GM06990 (cell line): Measurements from ENCODE around the gene CD300LD.

Experiments used
- DNase-seq: peaks from one replicate; pipeline ENCODE4 v3.0.0-alpha.2; 2011; ENCODE audit not compliant: insufficient read length; ENCODE audit errors: extremely low read depth
- H3K27me3 ChIP-seq: replicated peaks from 2 replicates; pipeline ENCODE4 v1.6.0; 2011; ENCODE audit warnings: low read length; ENCODE audit not compliant: control insufficient read depth, insufficient read depth
- H3K36me3 ChIP-seq: 2 replicates; pipeline ENCODE4 v1.5.1; 2011; ENCODE audit warnings: low read length; ENCODE audit not compliant: control insufficient read depth, insufficient read depth
- H3K4me3 ChIP-seq: replicated peaks from 2 replicates; pipeline ENCODE4 v1.5.1; 2011; ENCODE audit warnings: low read depth, mild to moderate bottlenecking, control low read depth, low read length
- TF ChIP-seq, protein P1 (sequence below): IDR thresholded peaks from 2 replicates; pipeline ENCODE4 v1.5.1; 2011; ENCODE audit warnings: low read length, control low read depth, mild to moderate bottlenecking, inconsistent platforms; ENCODE audit not compliant: insufficient read depth, poor library complexity, severe bottlenecking

CD300LD gene

DNA sequence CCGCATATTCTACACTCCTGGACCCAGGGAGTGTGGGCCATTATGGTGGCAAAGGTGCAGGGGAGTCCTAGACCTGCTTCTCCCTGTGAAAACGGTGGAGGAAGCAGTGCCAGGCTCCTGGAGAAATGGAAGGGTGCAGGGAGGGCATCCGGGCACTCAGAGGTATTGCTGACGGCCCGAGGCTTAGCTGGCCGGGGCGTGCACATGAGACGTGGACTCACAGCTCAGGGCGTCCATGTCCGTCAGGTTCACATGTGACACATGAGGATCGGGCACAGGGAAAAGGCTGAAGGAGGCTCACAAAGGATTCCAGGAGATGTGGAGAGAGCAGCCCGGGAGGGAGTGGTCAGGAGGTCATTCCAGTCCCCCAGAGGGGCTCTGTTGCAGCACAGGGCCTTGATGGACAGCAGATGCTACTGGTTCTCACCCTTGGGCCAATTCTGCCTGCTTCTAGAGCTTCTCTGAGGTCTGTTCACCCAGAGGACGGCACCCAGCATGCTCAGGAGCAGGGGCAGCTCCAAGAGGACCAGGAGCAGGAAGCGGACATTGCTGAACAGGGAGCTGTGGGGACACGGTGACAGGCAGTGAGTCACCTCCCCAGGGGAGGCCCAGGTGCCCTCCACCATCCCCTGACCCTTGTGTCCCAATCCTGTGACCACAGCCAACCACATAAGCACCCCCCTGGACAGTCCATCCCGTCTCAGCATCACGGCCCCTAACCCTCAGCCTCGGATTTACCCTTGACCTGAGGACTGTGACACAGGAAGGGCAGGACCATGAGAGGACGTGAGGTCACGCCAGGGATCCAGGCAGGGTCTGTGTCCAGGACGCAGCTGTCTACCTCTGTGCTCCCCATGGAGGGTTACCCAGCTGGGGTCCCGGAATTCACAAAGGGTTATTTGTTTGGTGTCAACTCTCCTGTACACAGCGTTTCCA is 50.6 kb downstream of the CD300LD start:
- TF ChIP-seq, protein P1, sequence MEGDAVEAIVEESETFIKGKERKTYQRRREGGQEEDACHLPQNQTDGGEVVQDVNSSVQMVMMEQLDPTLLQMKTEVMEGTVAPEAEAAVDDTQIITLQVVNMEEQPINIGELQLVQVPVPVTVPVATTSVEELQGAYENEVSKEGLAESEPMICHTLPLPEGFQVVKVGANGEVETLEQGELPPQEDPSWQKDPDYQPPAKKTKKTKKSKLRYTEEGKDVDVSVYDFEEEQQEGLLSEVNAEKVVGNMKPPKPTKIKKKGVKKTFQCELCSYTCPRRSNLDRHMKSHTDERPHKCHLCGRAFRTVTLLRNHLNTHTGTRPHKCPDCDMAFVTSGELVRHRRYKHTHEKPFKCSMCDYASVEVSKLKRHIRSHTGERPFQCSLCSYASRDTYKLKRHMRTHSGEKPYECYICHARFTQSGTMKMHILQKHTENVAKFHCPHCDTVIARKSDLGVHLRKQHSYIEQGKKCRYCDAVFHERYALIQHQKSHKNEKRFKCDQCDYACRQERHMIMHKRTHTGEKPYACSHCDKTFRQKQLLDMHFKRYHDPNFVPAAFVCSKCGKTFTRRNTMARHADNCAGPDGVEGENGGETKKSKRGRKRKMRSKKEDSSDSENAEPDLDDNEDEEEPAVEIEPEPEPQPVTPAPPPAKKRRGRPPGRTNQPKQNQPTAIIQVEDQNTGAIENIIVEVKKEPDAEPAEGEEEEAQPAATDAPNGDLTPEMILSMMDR = no peak
- Histone ChIP-seq H3K36me3 (no peaks in the 10 kb centered on the region), H3K4me3 (no peak overlapping the region), H3K27me3 (peaks cover 1% of the 10 kb centered on the region; the same call in 1 of the 2 replicates)
- DNase-seq = no peak

DNA sequence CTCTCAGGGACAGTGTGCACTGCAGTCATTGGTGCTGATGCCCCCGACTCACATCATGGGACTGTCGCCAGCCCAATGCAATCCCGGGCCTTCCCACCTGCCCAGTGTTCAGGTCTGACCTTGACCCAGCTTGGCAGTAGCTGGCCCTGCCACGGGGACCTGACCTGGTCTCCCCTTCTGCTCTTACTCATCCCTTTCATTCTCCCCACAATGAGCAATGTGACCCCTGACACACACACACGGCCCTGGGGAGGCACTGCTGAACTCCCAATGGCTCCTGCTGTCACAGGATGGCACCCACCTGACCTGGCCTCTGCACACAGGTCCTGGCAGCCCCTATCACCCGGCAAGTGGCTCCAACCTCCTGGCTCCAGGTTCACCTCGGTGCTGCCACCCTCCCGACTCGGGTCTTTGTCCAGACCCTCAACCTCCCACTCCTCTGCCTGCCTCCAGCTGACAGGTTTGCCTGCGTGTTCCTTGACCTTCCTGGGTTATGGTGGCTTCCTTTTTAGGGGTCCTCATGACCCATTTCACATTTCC is 52.7 kb downstream of the CD300LD start:
- H3K4me3 ChIP-seq = no peak overlapping the region
- DNase-seq = no peak
- TF ChIP-seq, protein P1 = no peak
- H3K27me3 ChIP-seq = peaks cover 1% of the 10 kb centered on the region; the same call in 1 of the 2 replicates
- no peaks in the 10 kb centered on the region for H3K36me3 ChIP-seq

DNA sequence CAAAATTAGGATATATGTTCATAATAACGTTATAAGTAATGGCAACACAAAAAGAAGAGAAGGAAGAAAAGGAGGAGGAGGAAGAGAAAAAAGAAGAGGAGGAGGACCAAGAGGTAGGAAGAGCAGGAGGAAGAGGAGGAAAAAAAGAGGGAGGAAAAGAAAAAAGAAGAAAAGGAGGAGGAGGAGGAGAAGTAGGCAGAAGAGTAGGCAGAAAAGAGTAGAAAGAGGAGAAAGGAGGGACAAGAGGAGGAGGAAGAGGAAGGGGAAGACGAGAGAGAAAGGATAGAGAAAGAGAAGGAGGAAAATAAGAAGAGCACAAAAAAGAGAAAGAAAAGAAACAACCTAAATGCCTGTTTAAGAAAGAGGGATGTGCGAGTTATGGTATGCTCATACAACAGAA is 55.2 kb downstream of the CD300LD start:
- no peak for DNase-seq
- Histone ChIP-seq H3K36me3 (no peaks in the 10 kb centered on the region), H3K27me3 (peaks cover 1% of the 10 kb centered on the region; the same call in 1 of the 2 replicates), H3K4me3 (no peak overlapping the region)
- TF ChIP-seq, protein P1 = no peak

DNA sequence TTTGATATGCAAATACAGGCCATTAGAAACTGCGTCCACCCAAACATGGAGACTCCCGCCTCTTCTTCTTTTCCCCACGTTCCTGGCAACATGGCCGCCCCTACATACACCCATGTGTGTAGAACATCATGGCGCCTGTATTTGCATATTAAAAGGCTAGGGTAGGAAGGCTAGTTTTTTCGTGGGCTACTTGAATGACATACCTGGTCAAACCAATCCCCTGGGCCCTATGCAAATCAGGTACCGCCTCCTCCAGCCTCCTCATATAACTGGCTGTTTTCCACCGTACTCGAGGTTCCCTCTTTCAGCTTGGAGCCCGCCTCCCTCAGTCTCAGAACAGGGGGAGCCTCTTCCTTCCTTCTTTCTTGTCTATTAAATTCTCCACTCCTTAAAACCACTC is 60.0 kb downstream of the CD300LD start:
- H3K27me3 ChIP-seq = no peaks in the 10 kb centered on the region
- no peak overlapping the region for H3K4me3 ChIP-seq
- TF ChIP-seq, protein P1 = no peak
- no peak for DNase-seq
- H3K36me3 ChIP-seq = no peaks in the 10 kb centered on the region

DNA sequence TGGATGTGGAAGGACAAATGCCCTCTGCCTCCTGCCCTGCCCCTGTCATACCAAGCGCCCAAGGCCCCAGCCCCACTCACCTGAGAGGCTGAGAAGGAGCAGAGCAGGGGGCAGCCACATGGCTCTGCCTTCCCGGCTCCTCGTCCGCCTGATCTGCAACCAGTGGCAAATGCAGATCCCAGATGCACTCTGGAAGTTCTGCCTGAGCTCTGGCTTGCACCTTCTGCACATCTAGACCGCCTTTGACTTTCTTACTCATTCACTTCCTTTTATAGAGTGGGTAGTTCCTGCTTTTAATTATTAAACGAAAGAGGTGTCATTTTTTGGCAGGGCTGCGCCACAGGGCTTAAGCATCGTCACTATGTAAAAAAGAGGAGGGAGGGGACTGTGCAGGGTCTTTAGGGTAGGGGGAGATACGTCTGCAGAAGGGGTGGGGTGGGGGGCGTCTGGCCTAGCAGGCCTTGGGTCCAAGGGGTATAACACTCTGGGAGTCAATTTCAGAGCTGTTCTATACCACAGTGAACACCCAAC is 60.8 kb downstream of the CD300LD start, which contains the start of gene CD300LB:
Gene CD300LB (minus strand): TSS at position 245 of the 531 bp plus-strand sequence. CDS start 125 bp downstream, at position 120.
- TF ChIP-seq, protein P1 = no peak
- DNase-seq = no peak
- no peaks in the 10 kb centered on the region for H3K27me3 ChIP-seq
- H3K4me3 ChIP-seq = no peak within 1 kb of the TSS
- no peaks in the 10 kb centered on the region for H3K36me3 ChIP-seq
